ENCODE results near the gene STAG2. TPM values are rescaled to one million over a fixed set of nuclear protein-coding genes. Genes with fewer than 3 reads are reported as not detected.
"Not testable (repeated sequence)": the region's sequence is repeated elsewhere in the genome, so short reads cannot be mapped to it uniquely, and the experiment has no call there.

The STAG2 gene
- total and polyA plus RNA-seq, 2 experiments from 2014 or later: 29.2 to 51.7 TPM

- no peaks in the 10 kb centered on the region for H3K27me3 ChIP-seq (replicated peaks; ENCODE audit: insufficient read depth)
- H3K36me3 ChIP-seq (ENCODE audit: low read depth): no peaks in the 10 kb centered on the region
- H3F3A ChIP-seq (ENCODE audit: insufficient read depth): no peaks in the 10 kb centered on the region
- 78 to 91% methylated on average over 2 of the region's 2 CpGs for WGBS, 2 experiments (ENCODE audit: low coverage in 1 of 2, low lambda C conversion rate in 2 of 2, missing lambda C conversion rate in 2 of 2)
- H3K9ac ChIP-seq: no peak overlapping the region
- H3K4me1 ChIP-seq (ENCODE audit: insufficient read depth): peaks cover 6% of the 10 kb centered on the region; the same call in 1 of the 2 replicates
- TF ChIP-seq EZH2 (IDR thresholded peaks at IDR 0.05; ENCODE audit: insufficient read depth, poor library complexity, severe bottlenecking) (no peak), EZH2phosphoT487 (IDR thresholded peaks at IDR 0.05; ENCODE audit: insufficient read depth, low read depth) (no peak)
- no peaks in the 10 kb centered on the region for H4K20me1 ChIP-seq (ENCODE audit: insufficient read depth)
- no peak overlapping the region for H3K4me2 ChIP-seq (ENCODE audit: unreplicated experiment)
- H3K9me3 ChIP-seq (ENCODE audit: low read depth): no peaks in the 10 kb centered on the region
- H3K79me2 ChIP-seq (ENCODE audit: insufficient read depth): no peaks in the 10 kb centered on the region
- no peak overlapping the region for H2AFZ ChIP-seq
- H3K27ac ChIP-seq: no peak overlapping the region
- no peak overlapping the region for H3K4me3 ChIP-seq
- DNase-seq: peak; percentile 13
- in situ Hi-C loops (cut with MboI): no loop called here
- H3K9me2 ChIP-seq (ENCODE audit: insufficient read depth): no peaks in the 10 kb centered on the region
These were observed 38.3 kb upstream of the STAG2 start for GRCh38 chrX:123923211-123923610.

GRCh38 chrX:123924186-123924585 lies 37.3 kb upstream of the STAG2 start:
- in situ Hi-C loops (cut with MboI): no loop called here
- H3K4me1 ChIP-seq (ENCODE audit: insufficient read depth): peaks cover 6% of the 10 kb centered on the region; the same call in 1 of the 2 replicates
- no peaks in the 10 kb centered on the region for H3K9me3 ChIP-seq (ENCODE audit: low read depth)
- no peak overlapping the region for H3K9ac ChIP-seq
- H3K27me3 ChIP-seq (replicated peaks; ENCODE audit: insufficient read depth): no peaks in the 10 kb centered on the region
- no peaks in the 10 kb centered on the region for H3K9me2 ChIP-seq (ENCODE audit: insufficient read depth)
- H3K36me3 ChIP-seq (ENCODE audit: low read depth): no peaks in the 10 kb centered on the region
- WGBS, 2 experiments (ENCODE audit: low coverage in 1 of 2, low lambda C conversion rate in 2 of 2, missing lambda C conversion rate in 2 of 2): 90 to 95% methylated on average over 1 of the region's 1 CpG
- H2AFZ ChIP-seq: no peak overlapping the region
- no peaks in the 10 kb centered on the region for H3F3A ChIP-seq (ENCODE audit: insufficient read depth)
- no peak overlapping the region for H3K27ac ChIP-seq
- TF ChIP-seq EZH2 (IDR thresholded peaks at IDR 0.05; ENCODE audit: insufficient read depth, poor library complexity, severe bottlenecking): no peak
- no peak for TF ChIP-seq EZH2phosphoT487 (IDR thresholded peaks at IDR 0.05; ENCODE audit: insufficient read depth, low read depth)
- no peak overlapping the region for H3K4me2 ChIP-seq (ENCODE audit: unreplicated experiment)
- H4K20me1 ChIP-seq (ENCODE audit: insufficient read depth): no peaks in the 10 kb centered on the region
- no peak for DNase-seq
- no peaks in the 10 kb centered on the region for H3K79me2 ChIP-seq (ENCODE audit: insufficient read depth)
- no peak overlapping the region for H3K4me3 ChIP-seq

GRCh38 chrX:123927845-123928244 lies 33.7 kb upstream of the STAG2 start:
- Histone ChIP-seq H3K27me3 (replicated peaks; ENCODE audit: insufficient read depth) (no peaks in the 10 kb centered on the region), H3K36me3 (ENCODE audit: low read depth) (no peaks in the 10 kb centered on the region), H3K9ac (no peak overlapping the region), H4K20me1 (ENCODE audit: insufficient read depth) (no peaks in the 10 kb centered on the region), H3K4me3 (no peak overlapping the region), H3K9me3 (ENCODE audit: low read depth) (no peaks in the 10 kb centered on the region), H3K4me1 (ENCODE audit: insufficient read depth) (no peaks in the 10 kb centered on the region), H3K27ac (no peak overlapping the region), H2AFZ (no peak overlapping the region), H3K4me2 (ENCODE audit: unreplicated experiment) (no peak overlapping the region), H3K9me2 (ENCODE audit: insufficient read depth) (no peaks in the 10 kb centered on the region), H3F3A (ENCODE audit: insufficient read depth) (no peaks in the 10 kb centered on the region), H3K79me2 (ENCODE audit: insufficient read depth) (no peaks in the 10 kb centered on the region)
- DNase-seq: no peak
- WGBS, 2 experiments (ENCODE audit: low coverage in 1 of 2, low lambda C conversion rate in 2 of 2, missing lambda C conversion rate in 2 of 2): 47 to 50% methylated on average over 2 of the region's 2 CpGs
- in situ Hi-C loops (cut with MboI): no loop called here
- TF ChIP-seq EZH2 (IDR thresholded peaks at IDR 0.05; ENCODE audit: insufficient read depth, poor library complexity, severe bottlenecking) (no peak), EZH2phosphoT487 (IDR thresholded peaks at IDR 0.05; ENCODE audit: insufficient read depth, low read depth) (no peak)

GRCh38 chrX:123932055-123932454 lies 29.5 kb upstream of the STAG2 start:
- H4K20me1 ChIP-seq (ENCODE audit: insufficient read depth); in situ Hi-C loops (cut with MboI); H3K36me3 ChIP-seq (ENCODE audit: low read depth); H2AFZ ChIP-seq; H3K27ac ChIP-seq; H3K4me1 ChIP-seq (ENCODE audit: insufficient read depth); H3F3A ChIP-seq (ENCODE audit: insufficient read depth); H3K9me3 ChIP-seq (ENCODE audit: low read depth); H3K4me2 ChIP-seq (ENCODE audit: unreplicated experiment); H3K9ac ChIP-seq; H3K27me3 ChIP-seq (replicated peaks; ENCODE audit: insufficient read depth); DNase-seq; H3K4me3 ChIP-seq; H3K9me2 ChIP-seq (ENCODE audit: insufficient read depth); H3K79me2 ChIP-seq (ENCODE audit: insufficient read depth): not testable (repeated sequence)
- WGBS, 2 experiments (ENCODE audit: low coverage in 1 of 2, low lambda C conversion rate in 2 of 2, missing lambda C conversion rate in 2 of 2): 13 to 45% methylated on average over 2 of the region's 2 CpGs

- Histone ChIP-seq H3K9me2 (ENCODE audit: insufficient read depth) (no peaks in the 10 kb centered on the region), H3K4me2 (ENCODE audit: unreplicated experiment) (no peak overlapping the region), H3K9ac (no peak overlapping the region), H4K20me1 (ENCODE audit: insufficient read depth) (no peaks in the 10 kb centered on the region), H3F3A (ENCODE audit: insufficient read depth) (no peaks in the 10 kb centered on the region), H3K4me3 (no peak overlapping the region), H3K27me3 (replicated peaks; ENCODE audit: insufficient read depth) (no peaks in the 10 kb centered on the region), H3K27ac (no peak overlapping the region), H3K9me3 (ENCODE audit: low read depth) (no peaks in the 10 kb centered on the region), H2AFZ (no peak overlapping the region), H3K4me1 (ENCODE audit: insufficient read depth) (no peaks in the 10 kb centered on the region), H3K36me3 (ENCODE audit: low read depth) (no peaks in the 10 kb centered on the region), H3K79me2 (ENCODE audit: insufficient read depth) (no peaks in the 10 kb centered on the region)
- 83 to 88% methylated on average over 1 of the region's 1 CpG for WGBS, 2 experiments (ENCODE audit: low coverage in 1 of 2, low lambda C conversion rate in 2 of 2, missing lambda C conversion rate in 2 of 2)
- in situ Hi-C loops (cut with MboI): no loop called here
- TF ChIP-seq EZH2phosphoT487 (IDR thresholded peaks at IDR 0.05; ENCODE audit: insufficient read depth, low read depth): no peak
- TF ChIP-seq EZH2 (IDR thresholded peaks at IDR 0.05; ENCODE audit: insufficient read depth, poor library complexity, severe bottlenecking): no peak
- DNase-seq: no peak
These were observed 18.4 kb upstream of the STAG2 start for GRCh38 chrX:123943074-123943473.

Measured in GM23248 (cell line).